Immature natural killer cell (primary cell): ENCODE data around the gene NFATC4. TPM values are rescaled to one million over a fixed set of nuclear protein-coding genes. Genes with fewer than 3 reads are reported as not detected.
"Not testable (repeated sequence)": the region's sequence is repeated elsewhere in the genome, so short reads cannot be mapped to it uniquely, and the experiment has no call there.

Experiments
- DNase-seq, 3 donors: peaks; one replicate each; pipeline ENCODE4 v3.0.0; 2022; ENCODE audit warnings: mixed read lengths in 1 of 3
- H3K27ac Mint-ChIP-seq, 6 donors: one replicate each; pipeline ENCODE4 v1.8.0; 2020; ENCODE audit warnings: mixed read lengths in 6 of 6, mild to moderate bottlenecking in 5 of 6, inconsistent platforms in 4 of 6, moderate library complexity in 3 of 6
- H3K27me3 Mint-ChIP-seq, 3 donors: one replicate each; pipeline ENCODE4 v1.8.0; 2020 to 2021; ENCODE audit warnings: low read depth in 3 of 3, mild to moderate bottlenecking in 3 of 3, mixed read lengths in 3 of 3, moderate library complexity in 3 of 3, inconsistent platforms in 1 of 3
- H3K36me3 Mint-ChIP-seq, 3 donors: one replicate each; pipeline ENCODE4 v1.8.0; 2020; ENCODE audit warnings: mixed read lengths in 3 of 3, inconsistent platforms in 2 of 3, mild to moderate bottlenecking in 2 of 3
- H3K4me1 Mint-ChIP-seq, 2 donors: one replicate each; pipeline ENCODE4 v1.8.0; 2020; ENCODE audit warnings: inconsistent platforms in 2 of 2, mild to moderate bottlenecking in 2 of 2, mixed read lengths in 2 of 2, moderate library complexity in 1 of 2
- H3K4me3 Mint-ChIP-seq, 5 donors: one replicate each; pipeline ENCODE4 v1.8.0; 2020; ENCODE audit warnings: mild to moderate bottlenecking in 5 of 5, mixed read lengths in 5 of 5, inconsistent platforms in 3 of 5, moderate library complexity in 3 of 5
- H3K9me3 Mint-ChIP-seq, 6 donors: one replicate each; pipeline ENCODE4 v1.8.0; 2020; ENCODE audit warnings: mild to moderate bottlenecking in 6 of 6, mixed read lengths in 6 of 6, inconsistent platforms in 4 of 6, moderate library complexity in 3 of 6
- polyA plus RNA-seq, 3 donors: library from polyadenylated mRNA; unstranded; fragments of 300-500 nt; fragmentation: Illumina TruSeq; gene quantifications; one replicate each; pipeline ENCODE4 v1.2.3, GENCODE V29; 2021

The NFATC4 gene
- polyA plus RNA-seq, 3 donors from 2014 or later, result not detected

DNA sequence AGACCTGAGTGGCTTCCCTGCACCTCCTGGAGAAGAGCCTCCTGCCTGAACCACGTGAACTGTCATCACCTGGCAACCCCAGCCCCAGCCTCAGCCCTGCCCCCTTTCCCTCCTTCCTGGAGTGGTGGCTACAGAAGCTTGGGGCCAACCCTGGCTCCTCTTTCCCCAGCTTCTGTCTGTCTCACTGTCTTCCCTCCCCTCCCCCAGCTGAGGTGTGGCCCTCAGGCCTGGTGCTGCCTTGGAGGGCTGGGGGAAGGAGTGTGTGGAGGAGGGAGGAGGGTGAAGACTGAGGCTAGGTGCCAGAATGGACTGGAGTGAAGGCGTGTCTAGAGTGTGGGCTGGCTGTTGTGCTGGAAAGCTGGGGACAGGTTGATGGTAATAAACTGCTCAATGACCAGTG, 9.7 kb downstream of the NFATC4 start:
- Mint-ChIP-seq H3K27ac (no peak overlapping the region), H3K27me3 (peaks cover 2 to 5% (median 3%) of the 10 kb centered on the region in 3 donors), H3K36me3 (no peaks in the 10 kb centered on the region), H3K9me3 (no peaks in the 10 kb centered on the region), H3K4me3 (no peak overlapping the region), H3K4me1 (no peaks in the 10 kb centered on the region)
- no peak for DNase-seq

- Mint-ChIP-seq H3K9me3 (no peaks in the 10 kb centered on the region), H3K27me3 (peaks cover 2 to 5% (median 3%) of the 10 kb centered on the region in 3 donors), H3K4me3 (no peak overlapping the region), H3K27ac (no peak overlapping the region), H3K4me1 (no peaks in the 10 kb centered on the region), H3K36me3 (no peaks in the 10 kb centered on the region)
- DNase-seq, result no peak
Observed at GRCh38 chr14:24378327-24378726, 10.3 kb downstream of the NFATC4 start.

- Mint-ChIP-seq H3K27me3 (peaks cover 2 to 5% (median 3%) of the 10 kb centered on the region in 3 donors), H3K4me3 (no peak overlapping the region), H3K9me3 (no peaks in the 10 kb centered on the region), H3K4me1 (no peaks in the 10 kb centered on the region), H3K27ac (no peak overlapping the region), H3K36me3 (no peaks in the 10 kb centered on the region)
- no peak for DNase-seq
Observed at GRCh38 chr14:24378981-24379906, 11.3 kb downstream of the NFATC4 start.

- H3K27me3 Mint-ChIP-seq, result peaks cover 2 to 5% (median 3%) of the 10 kb centered on the region in 3 donors
- no peak overlapping the region for H3K27ac Mint-ChIP-seq
- no peak for DNase-seq
- H3K4me1 Mint-ChIP-seq, result no peaks in the 10 kb centered on the region
- H3K9me3 Mint-ChIP-seq, result no peaks in the 10 kb centered on the region
- no peak overlapping the region for H3K4me3 Mint-ChIP-seq
- no peaks in the 10 kb centered on the region for H3K36me3 Mint-ChIP-seq
Observed at GRCh38 chr14:24379907-24380730, 12.1 kb downstream of the NFATC4 start.

- H3K27ac Mint-ChIP-seq, result no peak overlapping the region
- no peaks in the 10 kb centered on the region for H3K36me3 Mint-ChIP-seq
- no peaks in the 10 kb centered on the region for H3K9me3 Mint-ChIP-seq
- H3K4me3 Mint-ChIP-seq, result no peak overlapping the region
- no peaks in the 10 kb centered on the region for H3K4me1 Mint-ChIP-seq
- DNase-seq, result no peak
- H3K27me3 Mint-ChIP-seq, result peaks cover 2 to 5% (median 3%) of the 10 kb centered on the region in 3 donors
Observed at GRCh38 chr14:24381363-24382063, 13.5 kb downstream of the NFATC4 start.

DNA sequence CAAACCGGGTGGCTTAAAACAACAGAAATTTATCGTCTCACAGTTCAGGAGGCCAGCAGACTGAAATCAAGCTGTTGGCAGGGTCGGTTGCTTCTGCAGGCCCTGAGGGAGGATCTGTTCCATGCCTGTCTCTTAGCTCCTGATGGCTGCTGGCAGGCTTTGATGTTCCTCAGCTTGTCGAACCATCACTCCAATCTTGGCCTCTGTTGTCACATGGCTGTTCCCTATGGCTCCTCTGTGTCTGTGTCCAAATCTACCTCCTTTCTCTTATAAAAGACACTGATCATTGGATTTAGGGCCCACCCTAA, 14.0 kb downstream of the NFATC4 start:
- H3K27ac Mint-ChIP-seq, result no peak overlapping the region
- no peaks in the 10 kb centered on the region for H3K36me3 Mint-ChIP-seq
- no peak for DNase-seq
- H3K27me3 Mint-ChIP-seq, result peaks cover 2 to 4% (median 3%) of the 10 kb centered on the region in 3 donors
- H3K4me3 Mint-ChIP-seq, result no peak overlapping the region
- no peaks in the 10 kb centered on the region for H3K9me3 Mint-ChIP-seq
- no peaks in the 10 kb centered on the region for H3K4me1 Mint-ChIP-seq

DNA sequence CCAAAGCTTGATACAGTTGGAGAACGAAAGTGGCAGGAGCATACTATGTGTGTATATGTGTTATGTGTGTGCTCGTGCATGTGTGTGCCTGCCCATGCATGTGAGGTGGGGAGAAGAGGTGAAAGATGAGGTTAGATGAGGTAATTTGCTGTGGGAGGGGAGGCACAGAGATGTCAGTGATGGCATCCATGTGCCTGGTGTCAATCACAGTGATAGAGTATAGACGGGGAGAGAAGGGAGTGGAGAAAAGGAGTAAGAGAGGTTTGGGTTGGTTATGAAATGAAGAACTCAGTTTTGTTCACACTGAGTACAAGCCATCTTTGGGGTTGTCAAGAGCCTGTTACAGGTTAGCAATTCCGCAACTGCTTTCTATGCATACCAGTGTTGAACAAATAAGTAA, 16.2 kb downstream of the NFATC4 start:
- Mint-ChIP-seq H3K27ac (no peak overlapping the region), H3K36me3 (no peaks in the 10 kb centered on the region), H3K9me3 (no peaks in the 10 kb centered on the region), H3K27me3 (peaks cover 3 to 5% (median 3%) of the 10 kb centered on the region in 3 donors), H3K4me1 (no peaks in the 10 kb centered on the region), H3K4me3 (no peak overlapping the region)
- no peak for DNase-seq

DNA sequence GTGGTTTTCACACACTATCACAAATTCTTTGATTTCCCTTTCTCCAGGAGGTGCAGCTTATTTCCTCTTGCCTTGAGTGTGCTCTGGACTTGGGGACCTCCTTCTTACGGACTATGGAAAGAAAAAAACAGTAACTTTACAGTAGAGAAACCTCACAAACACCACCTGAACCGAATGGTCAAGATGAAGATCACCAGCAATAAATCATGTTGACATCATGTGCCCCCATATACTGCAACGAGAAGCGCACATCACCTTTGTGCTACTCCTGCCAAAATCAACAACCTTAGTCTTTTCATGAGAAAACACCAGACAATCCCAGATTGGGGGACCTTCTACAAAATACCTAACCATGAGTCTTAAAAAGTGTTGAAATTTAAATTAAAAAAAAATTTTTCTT, 17.5 kb downstream of the NFATC4 start:
- Mint-ChIP-seq H3K27me3 (peaks cover 4 to 7% (median 5%) of the 10 kb centered on the region in 3 donors), H3K4me3 (no peak overlapping the region), H3K27ac (no peak overlapping the region), H3K9me3 (no peaks in the 10 kb centered on the region), H3K36me3 (no peaks in the 10 kb centered on the region), H3K4me1 (no peaks in the 10 kb centered on the region)
- DNase-seq, result no peak

- Mint-ChIP-seq H3K27ac (no peak overlapping the region), H3K27me3 (peaks cover 2 to 10% (median 4%) of the 10 kb centered on the region in 3 donors), H3K9me3 (no peaks in the 10 kb centered on the region), H3K4me1 (no peaks in the 10 kb centered on the region), H3K36me3 (no peaks in the 10 kb centered on the region), H3K4me3 (no peak overlapping the region)
- DNase-seq, result no peak
Observed at GRCh38 chr14:24387009-24387345, 19.0 kb downstream of the NFATC4 start.

DNA sequence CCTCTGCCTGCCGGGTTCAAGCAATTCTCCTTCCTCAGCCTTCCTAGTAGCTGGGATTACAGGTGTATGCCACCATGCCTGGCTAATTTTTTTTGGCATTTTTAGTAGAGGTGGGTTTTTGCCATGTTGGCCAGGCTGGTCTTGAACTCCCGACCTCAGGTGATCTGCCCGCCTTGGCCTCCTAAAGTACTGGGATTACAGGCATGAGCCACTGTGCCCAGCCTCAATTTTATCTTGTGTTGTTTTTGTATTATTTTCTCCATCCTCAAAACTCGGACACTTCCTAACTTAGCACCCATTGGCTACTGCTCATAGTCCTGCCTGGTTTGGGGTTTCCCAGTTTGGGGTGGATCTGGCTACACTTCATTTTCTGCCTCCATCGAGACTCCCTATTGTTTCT, 19.6 kb downstream of the NFATC4 start:
- H3K4me3 Mint-ChIP-seq, H3K9me3 Mint-ChIP-seq, DNase-seq, H3K27ac Mint-ChIP-seq, H3K27me3 Mint-ChIP-seq, H3K36me3 Mint-ChIP-seq, H3K4me1 Mint-ChIP-seq: not testable (repeated sequence)

GRCh38 chr14:24388474-24389179, 20.6 kb downstream of the NFATC4 start:
- Mint-ChIP-seq H3K9me3 (no peaks in the 10 kb centered on the region), H3K4me1 (no peaks in the 10 kb centered on the region), H3K36me3 (no peaks in the 10 kb centered on the region), H3K4me3 (no peak overlapping the region), H3K27ac (no peak overlapping the region), H3K27me3 (peaks cover 2 to 10% (median 4%) of the 10 kb centered on the region in 3 donors)
- no peak for DNase-seq

DNA sequence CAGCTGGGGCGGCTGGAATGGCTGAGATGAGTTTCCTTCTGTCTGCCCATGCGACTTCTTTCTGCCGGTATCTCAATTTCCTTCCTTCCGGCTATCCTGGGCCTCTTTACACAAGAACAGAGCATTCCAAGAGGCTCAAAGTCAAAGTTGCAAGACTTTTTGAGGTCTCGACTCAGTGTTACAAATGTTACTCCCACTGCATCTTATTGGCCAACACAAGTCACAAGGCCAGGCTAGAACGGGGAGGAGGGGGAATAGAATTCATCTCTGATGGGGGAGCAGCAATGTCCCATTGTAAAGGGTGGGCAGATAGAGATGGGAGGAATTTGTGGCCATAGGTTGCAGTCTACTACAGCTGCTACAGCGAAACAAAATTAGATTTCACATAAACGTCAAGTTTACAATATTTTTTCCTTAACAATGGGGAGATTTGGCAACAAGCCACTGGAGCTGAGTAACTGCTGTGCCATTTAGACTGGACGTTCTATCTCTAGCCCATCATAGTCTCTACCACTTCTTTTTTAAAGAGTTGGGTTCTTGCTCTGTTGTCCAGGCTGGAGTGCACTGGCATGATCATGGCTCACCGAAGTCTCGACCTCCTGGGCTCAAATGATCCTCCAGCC, 21.4 kb downstream of the NFATC4 start:
- no peak overlapping the region for H3K27ac Mint-ChIP-seq
- no peak overlapping the region for H3K4me3 Mint-ChIP-seq
- H3K9me3 Mint-ChIP-seq, result no peaks in the 10 kb centered on the region
- no peaks in the 10 kb centered on the region for H3K36me3 Mint-ChIP-seq
- H3K27me3 Mint-ChIP-seq, result peaks cover 2 to 10% (median 4%) of the 10 kb centered on the region in 3 donors
- no peak for DNase-seq
- no peaks in the 10 kb centered on the region for H3K4me1 Mint-ChIP-seq
